NCI-H460 (cell line): Measurements from ENCODE around the gene GJA9. TPM values are rescaled to one million over a fixed set of nuclear protein-coding genes. Genes with fewer than 3 reads are reported as not detected.
"Not testable (repeated sequence)": the region's sequence is repeated elsewhere in the genome, so short reads cannot be mapped to it uniquely, and the experiment has no call there.

Experiments
- DNase-seq: peaks from one replicate; pipeline ENCODE4 v3.0.0-alpha.2; 2016; ENCODE audit warnings: low read depth; ENCODE audit errors: extremely low read depth
- polyA plus RNA-seq: library from polyadenylated mRNA; depleted of rRNA; stranded (reverse); fragments of >200 nt; gene quantifications from 2 replicates; pipeline ENCODE4 v1.2.3, GENCODE V29; 2014; cell fraction: nucleus; rRNA removed
- total RNA-seq: library from RNA; depleted of rRNA; stranded (reverse); fragments of >200 nt; shearing (Covaris generic); gene quantifications from 2 replicates; pipeline ENCODE4 v1.2.3, GENCODE V29; 2014; rRNA removed

Gene GJA9
- not detected in 2 replicates for total RNA-seq
- not detected in 2 replicates for polyA plus RNA-seq

DNA sequence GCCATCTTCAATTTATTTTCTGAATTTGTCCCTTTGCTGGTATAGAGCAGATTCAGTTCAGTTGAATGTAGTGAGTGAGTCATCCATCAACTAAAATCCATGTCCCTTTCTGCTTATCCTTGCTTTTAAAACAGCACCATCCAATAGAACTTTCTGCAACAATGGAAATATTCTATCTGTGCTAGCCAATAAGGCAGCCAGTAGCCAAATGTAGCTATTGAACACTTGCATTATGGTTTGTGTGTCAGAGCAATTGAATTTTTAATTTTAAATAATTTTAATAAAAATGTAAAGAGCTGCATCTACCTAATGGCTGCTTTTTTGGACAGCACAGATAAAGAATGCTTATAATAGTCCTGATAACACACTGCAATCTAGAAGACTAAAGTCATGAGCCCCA, at the start of gene GJA9:
Gene GJA9 (minus strand): TSS at position 101 of the 400 bp plus-strand sequence. CDS start 5,489 bp downstream, outside the sequence.
- DNase-seq: no peak

DNA sequence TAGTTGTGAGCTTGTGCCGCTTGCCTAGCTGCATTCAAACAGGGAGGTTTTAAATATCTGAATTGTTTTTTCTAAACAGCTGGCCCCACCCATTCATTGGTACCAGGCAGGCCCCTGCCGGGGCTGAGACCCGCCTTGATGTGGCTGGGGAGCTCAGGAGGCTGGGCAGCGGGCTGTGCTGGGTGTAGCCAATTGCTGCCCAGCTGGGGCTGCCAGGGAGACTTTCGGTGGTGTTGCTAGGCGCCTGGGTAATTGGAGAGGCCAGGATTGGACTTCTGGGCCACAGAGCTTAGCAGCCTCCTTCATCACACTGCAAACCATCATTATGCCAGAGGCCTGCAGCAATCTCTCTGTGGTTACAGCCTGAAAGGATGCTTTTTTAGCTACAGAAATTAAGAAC, 48.1 kb upstream of the GJA9 start:
- DNase-seq: no peak

DNA sequence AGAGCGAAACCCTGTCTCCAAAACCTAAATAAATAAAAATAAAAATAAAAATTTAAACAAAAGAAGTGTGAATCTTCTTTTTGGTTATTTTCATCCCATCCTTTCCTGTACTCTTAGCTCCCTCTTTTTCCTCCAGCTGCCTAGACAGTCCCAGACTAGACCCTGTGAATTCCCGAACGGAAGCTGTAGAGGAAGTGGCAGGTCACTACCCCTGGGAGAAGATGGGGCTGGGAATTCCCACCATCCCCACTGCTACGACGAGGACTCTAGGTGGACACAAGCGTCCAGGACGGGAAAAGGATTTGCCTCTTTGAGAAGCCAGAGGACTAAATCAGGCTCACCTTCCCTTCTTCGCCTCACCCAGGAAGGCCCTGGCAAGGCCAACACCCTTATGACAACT, 47.7 kb upstream of the GJA9 start:
- no peak for DNase-seq

DNA sequence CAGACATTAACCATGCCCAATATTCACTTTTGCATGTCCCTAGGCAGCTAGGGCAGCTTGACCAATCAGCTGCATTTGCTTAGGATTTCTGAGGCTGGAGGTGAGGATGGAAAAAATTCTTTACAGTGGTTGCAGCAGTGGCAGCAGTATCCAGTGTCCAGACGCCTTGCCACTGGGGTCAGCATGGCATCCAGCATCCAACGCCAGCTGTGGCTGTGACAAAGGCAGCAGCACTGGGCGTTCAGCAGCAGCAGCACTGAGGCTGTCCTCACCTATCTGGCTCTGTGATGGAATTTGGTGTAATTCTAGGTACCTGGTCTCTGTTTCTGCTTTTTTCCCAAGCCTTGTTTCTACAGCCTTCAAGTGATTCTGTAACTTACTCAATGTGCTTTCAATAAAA, 44.7 kb upstream of the GJA9 start:
- no peak for DNase-seq

DNA sequence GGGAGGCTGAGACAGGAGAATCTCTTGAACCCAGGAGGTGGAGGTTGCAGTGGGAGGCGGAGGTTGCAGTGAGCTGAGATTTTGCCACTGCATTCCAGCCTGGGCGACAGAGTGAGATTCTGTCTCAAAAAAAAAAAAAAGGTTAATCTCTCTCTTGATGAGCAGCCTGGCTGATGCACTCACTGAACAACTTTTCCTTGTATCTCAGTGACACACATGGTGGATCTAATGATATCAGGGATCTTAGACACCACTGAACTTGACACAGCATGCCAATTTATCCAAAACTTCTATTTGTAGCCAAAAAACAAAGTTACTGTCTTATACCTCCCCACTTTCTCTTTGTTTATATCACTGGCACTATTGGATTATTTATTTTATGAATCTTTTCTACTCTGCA, 44.0 kb upstream of the GJA9 start:
- no peak for DNase-seq

DNA sequence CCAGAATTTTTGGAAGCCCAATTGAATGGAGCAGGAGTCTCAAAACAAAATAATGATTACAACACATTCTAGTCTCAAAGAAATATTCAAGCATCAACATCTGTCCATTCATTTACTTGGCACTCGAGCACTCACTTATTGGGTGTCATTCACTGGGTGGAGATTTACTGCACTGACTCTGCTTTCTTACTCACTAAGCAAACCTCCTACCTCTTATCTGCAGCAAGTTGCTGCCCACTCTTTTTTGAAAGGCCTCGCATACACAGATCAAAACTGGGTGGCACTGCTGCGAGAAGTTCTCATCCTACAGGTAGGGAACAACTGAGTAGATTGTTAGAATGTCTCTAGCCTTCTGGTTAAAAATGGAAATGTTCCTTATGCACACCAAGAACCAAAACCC, 42.2 kb upstream of the GJA9 start:
- no peak for DNase-seq

DNA sequence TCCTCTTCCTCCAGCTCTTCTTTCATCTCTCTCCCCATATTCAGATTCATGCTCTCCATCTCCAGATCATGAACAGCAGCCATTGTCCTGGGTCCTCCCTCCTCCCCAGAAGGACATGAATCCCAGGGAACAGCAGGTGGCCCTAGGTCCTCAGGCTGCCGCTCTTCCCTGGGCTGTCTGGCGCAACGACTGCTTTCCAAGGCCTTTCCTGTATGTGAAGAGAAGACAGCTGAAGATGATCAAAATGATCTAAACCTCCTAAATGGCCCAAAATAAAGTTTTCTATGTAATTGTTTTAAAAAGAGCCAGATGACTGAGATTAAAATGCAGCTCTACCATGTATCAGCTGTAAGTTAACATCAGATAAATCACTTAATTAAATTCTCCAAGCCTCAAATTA, 37.7 kb upstream of the GJA9 start:
- no peak for DNase-seq

DNA sequence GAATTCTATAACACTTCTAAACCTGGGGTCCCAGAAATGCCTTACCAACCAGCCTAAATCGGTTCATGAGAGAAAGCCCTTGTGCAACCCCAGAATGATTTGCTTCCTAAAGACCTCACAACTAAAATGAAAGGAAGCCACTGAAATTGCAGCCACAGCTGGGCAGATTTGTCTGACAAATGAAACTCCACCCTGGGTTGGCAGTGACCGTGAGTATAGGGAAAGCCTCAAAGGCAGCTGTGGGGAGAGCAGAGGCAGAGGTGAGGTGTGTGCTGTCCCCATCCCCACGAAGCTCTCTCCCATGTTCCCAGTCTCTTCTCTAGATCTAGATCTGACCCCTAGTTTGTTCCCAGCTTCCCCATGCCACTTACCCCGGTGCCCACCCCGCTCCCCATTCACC, 37.2 kb upstream of the GJA9 start:
- DNase-seq: no peak

GRCh38 chr1:38917772-38918171, 36.4 kb upstream of the GJA9 start:
- no peak for DNase-seq

GRCh38 chr1:38917337-38917736, 36.0 kb upstream of the GJA9 start:
- DNase-seq: no peak

- DNase-seq: no peak
Observed at GRCh38 chr1:38915352-38915948, 34.1 kb upstream of the GJA9 start.

DNA sequence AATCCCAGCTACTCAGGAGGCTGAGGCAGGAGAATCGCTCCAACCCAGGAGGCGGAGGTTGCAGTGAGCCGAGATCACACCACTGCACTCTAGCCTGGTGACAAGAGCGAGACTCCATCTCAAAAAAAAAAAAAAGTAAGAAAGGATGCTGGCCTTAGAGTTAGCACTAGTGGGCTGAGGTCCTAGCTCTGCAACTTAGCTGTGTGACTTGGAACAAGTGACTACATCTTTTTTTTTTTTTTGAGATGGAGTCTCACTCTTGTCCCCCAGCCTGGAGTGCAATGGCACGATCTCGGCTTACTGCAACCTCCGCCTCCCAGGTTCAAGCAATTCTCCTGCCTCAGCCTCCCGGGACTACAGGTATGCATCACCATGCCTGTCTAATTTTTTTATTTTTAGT, 33.5 kb upstream of the GJA9 start:
- DNase-seq: not testable (repeated sequence)

DNA sequence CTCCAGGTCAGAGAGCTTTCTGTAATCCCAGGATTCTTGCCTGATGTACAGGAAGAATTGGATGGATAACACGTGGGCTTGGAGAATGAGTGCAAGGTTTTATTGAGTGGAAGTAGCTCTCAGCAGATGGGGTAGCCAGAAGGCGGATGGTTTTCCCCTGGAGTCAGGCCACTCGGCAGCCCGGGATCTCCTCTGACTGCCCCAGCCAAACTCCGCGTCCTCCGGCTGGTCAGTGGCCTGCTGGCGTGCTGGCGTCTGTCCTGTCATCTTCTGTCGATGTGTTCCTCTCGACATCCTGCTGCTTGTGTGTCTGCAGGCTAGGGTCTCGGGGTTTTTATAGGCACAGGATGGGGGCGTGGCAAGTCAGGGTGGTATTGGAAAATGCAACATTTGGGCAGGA, 27.4 kb upstream of the GJA9 start:
- DNase-seq: no peak

GRCh38 chr1:38905985-38906384, 24.6 kb upstream of the GJA9 start:
- DNase-seq: no peak

- no peak for DNase-seq
Observed at GRCh38 chr1:38899560-38899959, 18.2 kb upstream of the GJA9 start.

- DNase-seq: no peak
Observed at GRCh38 chr1:38898653-38899230, 17.4 kb upstream of the GJA9 start.

DNA sequence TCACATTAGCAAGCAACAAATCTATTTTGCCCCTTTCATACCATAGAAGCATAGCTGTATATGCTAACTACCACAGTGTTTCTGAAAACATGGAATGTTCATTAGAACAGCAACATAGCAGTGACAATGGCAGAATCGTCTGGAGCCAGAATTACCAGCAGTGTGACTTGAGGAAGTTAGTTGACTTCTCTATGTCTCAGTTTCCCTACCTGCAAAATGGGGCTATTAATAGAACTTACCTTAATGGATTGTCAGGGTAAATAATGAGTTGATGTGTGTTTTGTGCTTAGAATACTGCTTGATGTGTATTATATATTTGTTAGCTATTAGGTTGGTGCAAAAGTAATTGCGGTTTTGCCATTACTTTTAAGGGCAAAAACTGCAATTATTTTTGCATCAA, 14.8 kb upstream of the GJA9 start:
- no peak for DNase-seq

DNA sequence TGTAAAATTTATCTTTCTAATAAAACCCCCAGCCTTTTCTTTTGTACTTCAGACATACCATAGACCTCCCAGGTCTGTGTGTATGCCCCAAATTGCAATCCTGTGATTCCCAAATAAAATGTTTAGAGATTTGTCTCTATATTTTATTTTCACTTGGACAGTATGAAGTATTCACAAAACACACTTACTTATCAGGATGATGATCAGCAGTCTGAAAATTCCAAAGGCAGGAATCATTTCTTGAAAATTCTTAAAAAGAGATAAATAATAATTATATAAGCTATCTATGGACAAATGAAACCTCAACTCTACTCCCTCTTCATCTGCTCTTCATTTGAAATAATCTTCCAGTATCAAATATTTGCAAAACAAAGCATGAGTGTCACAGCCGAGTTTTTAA, 11.6 kb upstream of the GJA9 start:
- no peak for DNase-seq

GRCh38 chr1:38891753-38892152, 10.4 kb upstream of the GJA9 start:
- DNase-seq: no peak

- DNase-seq: no peak
Observed at GRCh38 chr1:38889589-38889988, 8.2 kb upstream of the GJA9 start.

- DNase-seq: no peak
Observed at GRCh38 chr1:38888423-38889333, 7.3 kb upstream of the GJA9 start.

DNA sequence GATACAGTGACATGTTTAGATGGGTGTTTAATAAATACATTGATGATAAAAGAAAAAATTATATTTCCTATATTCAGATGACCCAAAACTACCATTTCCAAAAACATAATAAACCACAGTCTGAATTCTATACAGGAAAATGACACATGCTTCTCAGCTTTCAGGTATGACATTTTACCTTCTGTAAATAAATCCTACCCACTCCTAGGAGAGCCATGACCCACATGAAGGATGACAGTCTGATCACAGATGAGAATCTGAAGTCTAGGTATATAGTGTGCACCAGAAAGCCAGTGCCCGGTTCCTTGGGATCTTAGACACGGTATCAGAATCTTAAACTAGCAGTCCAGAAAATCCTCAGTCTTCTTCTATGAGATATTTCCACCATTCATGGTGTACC, 3.7 kb upstream of the GJA9 start:
- DNase-seq: no peak
